Caco-2 (cell line): ENCODE results near the gene CYLC1. TPM values are rescaled to one million over a fixed set of nuclear protein-coding genes. Genes with fewer than 3 reads are reported as not detected.
A peak's percentile ranks its signal among the peaks of the same experiment; 100 is the strongest.

Source experiments
- BruUV-seq: library from RNA; stranded (reverse); fragments of 400-500 nt; replicated peaks from 2 replicates; lab custom pipeline; 2021; lab: Mats Ljungman, UMichigan
- CTCF ChIA-PET: fragments of 300-600 bp; sonication (Branson Sonifier 250); formaldehyde crosslinking; loops from one replicate; lab custom pipeline; 2022; ENCODE audit warnings: antibody characterized with exemption; lab: Charles Lee
- POLR2A ChIA-PET: fragments of 300-600 bp; sonication (Branson Sonifier 250); formaldehyde crosslinking; loops from one replicate; lab custom pipeline; 2022; ENCODE audit warnings: antibody characterized with exemption; lab: Charles Lee
- DNase-seq, 2 experiments: peaks; one replicate each; pipeline versions ENCODE4 v3.0.0 to v3.0.0-alpha.2; 2020 to 2022
- H3K27me3 ChIP-seq: replicated peaks from 2 replicates; pipeline ENCODE4 v1.6.0; 2011; ENCODE audit warnings: low read length; ENCODE audit not compliant: control insufficient read depth, insufficient read depth
- H3K36me3 ChIP-seq: 2 replicates; pipeline ENCODE4 v1.5.1; 2011; ENCODE audit warnings: low read length; ENCODE audit not compliant: control insufficient read depth, insufficient read depth
- H3K4me1 ChIP-seq: fragments of 250-450 bp; sonication (Bioruptor Pico); 2 replicates; pipeline ENCODE4 v1.5.1; 2020; ENCODE audit warnings: mild to moderate bottlenecking
- H3K4me3 ChIP-seq: 2 replicates; pipeline ENCODE4 v1.5.1; 2011; ENCODE audit warnings: low read depth, mild to moderate bottlenecking, control low read depth, low read length
- H3K9me3 ChIP-seq: fragments of 250-450 bp; sonication (Bioruptor Pico); 2 replicates; pipeline ENCODE4 v1.5.1; 2020; ENCODE audit warnings: mild to moderate bottlenecking, moderate library complexity
- H3K27ac Mint-ChIP-seq: one replicate; pipeline ENCODE4 v1.8.0; 2022; ENCODE audit warnings: mixed read lengths; ENCODE audit not compliant: unreplicated experiment
- H3K27me3 Mint-ChIP-seq: one replicate; pipeline ENCODE4 v1.8.0; 2022; ENCODE audit warnings: mixed read lengths; ENCODE audit not compliant: insufficient read depth, unreplicated experiment
- H3K36me3 Mint-ChIP-seq: one replicate; pipeline ENCODE4 v1.8.0; 2022; ENCODE audit warnings: mild to moderate bottlenecking, mixed read lengths; ENCODE audit not compliant: insufficient read depth, unreplicated experiment
- H3K4me1 Mint-ChIP-seq: one replicate; pipeline ENCODE4 v1.8.0; 2022; ENCODE audit warnings: low read depth, mixed read lengths; ENCODE audit not compliant: unreplicated experiment
- H3K4me3 Mint-ChIP-seq: one replicate; pipeline ENCODE4 v1.8.0; 2022; ENCODE audit warnings: mild to moderate bottlenecking, moderate library complexity, mixed read lengths; ENCODE audit not compliant: unreplicated experiment
- H3K9me3 Mint-ChIP-seq: one replicate; pipeline ENCODE4 v1.8.0; 2022; ENCODE audit warnings: mixed read lengths; ENCODE audit not compliant: unreplicated experiment
- intact Hi-C: fragments of 100-400 bp; cut with micrococcal nuclease; formaldehyde crosslinking; loops from one replicate; pipeline ENCODE4 v1.10.0; 2022; ENCODE audit not compliant: unreplicated experiment
- total RNA-seq: library from RNA; stranded (reverse); gene quantifications from 2 replicates; pipeline ENCODE4 v1.2.3, GENCODE V29; 2022
- TF ChIP-seq, protein P1 (sequence below), 2 experiments: fragments of 200-600 bp in 1 of 2; IDR thresholded peaks; 1 replicate in 1 of 2; 2 replicates in 1 of 2; pipeline versions ENCODE4 v1.5.1 to v1.8.0; 2011 to 2022; ENCODE audit warnings: antibody characterized with exemption in 1 of 2, control low read depth in 1 of 2, inconsistent platforms in 1 of 2, low read depth in 1 of 2, low read length in 1 of 2, mild to moderate bottlenecking in 1 of 2, moderate library complexity in 1 of 2; ENCODE audit not compliant: insufficient read depth in 1 of 2, severe bottlenecking in 1 of 2, unreplicated experiment in 1 of 2

CYLC1 gene
- total RNA-seq, 1 experiment from 2014 or later = not detected

DNA sequence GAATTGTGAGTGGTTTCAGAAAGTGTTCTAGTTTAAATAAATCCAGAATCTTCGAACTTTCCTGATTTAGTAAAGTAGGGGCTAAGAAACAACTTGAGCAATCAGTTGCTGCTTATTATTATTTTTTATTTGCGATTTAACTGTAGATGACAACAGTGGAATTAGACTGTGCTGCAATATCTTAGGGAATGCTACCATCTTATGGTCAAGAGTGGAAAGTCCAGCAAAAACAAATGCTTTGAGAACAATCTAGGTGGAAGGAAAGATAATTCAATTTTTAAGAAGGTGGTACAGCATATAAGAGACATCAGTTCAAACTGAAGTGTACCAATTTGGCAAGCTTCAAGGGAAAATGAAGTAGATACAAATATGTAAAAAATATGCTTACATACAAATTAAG lies 73.3 kb downstream of the CYLC1 start:
- Mint-ChIP-seq H3K27me3 (no peaks in the 10 kb centered on the region), H3K27ac (no peak overlapping the region), H3K9me3 (no peaks in the 10 kb centered on the region), H3K4me3 (no peak overlapping the region), H3K36me3 (no peaks in the 10 kb centered on the region), H3K4me1 (no peaks in the 10 kb centered on the region)
- H3K27me3 ChIP-seq = no peaks in the 10 kb centered on the region
- ChIA-PET POLR2A (interaction anchor here (0.6 kb wide), 1 partner anchor 22 kb away, joined by 3 read pairs; no protein-coding TSS in a partner anchor), CTCF (interaction anchor here (0.6 kb wide), 1 partner anchor 231 kb away, joined by 3 read pairs; no protein-coding TSS in a partner anchor)
- DNase-seq = peak in 1 of 2 experiments; percentile 4
- H3K4me1 ChIP-seq = no peaks in the 10 kb centered on the region
- TF ChIP-seq, protein P1, sequence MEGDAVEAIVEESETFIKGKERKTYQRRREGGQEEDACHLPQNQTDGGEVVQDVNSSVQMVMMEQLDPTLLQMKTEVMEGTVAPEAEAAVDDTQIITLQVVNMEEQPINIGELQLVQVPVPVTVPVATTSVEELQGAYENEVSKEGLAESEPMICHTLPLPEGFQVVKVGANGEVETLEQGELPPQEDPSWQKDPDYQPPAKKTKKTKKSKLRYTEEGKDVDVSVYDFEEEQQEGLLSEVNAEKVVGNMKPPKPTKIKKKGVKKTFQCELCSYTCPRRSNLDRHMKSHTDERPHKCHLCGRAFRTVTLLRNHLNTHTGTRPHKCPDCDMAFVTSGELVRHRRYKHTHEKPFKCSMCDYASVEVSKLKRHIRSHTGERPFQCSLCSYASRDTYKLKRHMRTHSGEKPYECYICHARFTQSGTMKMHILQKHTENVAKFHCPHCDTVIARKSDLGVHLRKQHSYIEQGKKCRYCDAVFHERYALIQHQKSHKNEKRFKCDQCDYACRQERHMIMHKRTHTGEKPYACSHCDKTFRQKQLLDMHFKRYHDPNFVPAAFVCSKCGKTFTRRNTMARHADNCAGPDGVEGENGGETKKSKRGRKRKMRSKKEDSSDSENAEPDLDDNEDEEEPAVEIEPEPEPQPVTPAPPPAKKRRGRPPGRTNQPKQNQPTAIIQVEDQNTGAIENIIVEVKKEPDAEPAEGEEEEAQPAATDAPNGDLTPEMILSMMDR (IDR thresholded peaks at IDR 0.05; ENCODE audit: insufficient read depth in 1 of 2, low read depth in 1 of 2, low read length in 1 of 2, severe bottlenecking in 1 of 2, unreplicated experiment in 1 of 2) = no peak
- no peaks in the 10 kb centered on the region for H3K9me3 ChIP-seq
- intact Hi-C loops = loop anchor here (1.0 kb wide), 1 partner anchor 18 kb away; no protein-coding TSS in a partner anchor
- H3K4me3 ChIP-seq = no peak overlapping the region
- no TSS peak for BruUV-seq
- H3K36me3 ChIP-seq = no peaks in the 10 kb centered on the region
